Vagina (tissue), 2 donors: ENCODE results near the gene PRXL2B.

Source experiments
- CTCF ChIP-seq, 3 experiments: fragments of 450-650 bp in 2 of 3; fragments of 200-600 bp in 1 of 3; sonication (generic) in 1 of 3; IDR thresholded peaks; one replicate each; pipeline ENCODE4 v1.5.1; 2017 to 2019; ENCODE audit warnings: antibody characterized with exemption in 3 of 3, mild to moderate bottlenecking in 2 of 3, moderate library complexity in 2 of 3
- POLR2AphosphoS5 ChIP-seq, 2 donors: sonication (generic); formaldehyde crosslinking; IDR thresholded peaks; one replicate each; pipeline ENCODE4 v1.9.0; 2017; ENCODE audit warnings: antibody characterized with exemption in 2 of 2, mild to moderate bottlenecking in 2 of 2, low read depth in 1 of 2; ENCODE audit not compliant: insufficient read depth in 1 of 2

- TF ChIP-seq CTCF (IDR thresholded peaks at IDR 0.05) = no peak
- TF ChIP-seq POLR2AphosphoS5 (IDR thresholded peaks at IDR 0.05; ENCODE audit: insufficient read depth in 1 of 2, low read depth in 1 of 2) = no peak
These were observed 10.5 kb upstream of the PRXL2B start for GRCh38 chr1:2575801-2576663.
